ENCODE measurements around the gene PALM2AKAP2.
"Not testable (repeated sequence)": the region's sequence is repeated elsewhere in the genome, so short reads cannot be mapped to it uniquely, and the experiment has no call there.

PALM2AKAP2 gene

GRCh38 chr9:109811876-109812275, 31.9 kb downstream of the PALM2AKAP2 start:
- no peak for DNase-seq

- DNase-seq: no peak
These were observed 32.3 kb downstream of the PALM2AKAP2 start for GRCh38 chr9:109812331-109812730.

- DNase-seq: no peak
These were observed 32.9 kb downstream of the PALM2AKAP2 start for GRCh38 chr9:109812818-109813281.

GRCh38 chr9:109813303-109813702, 33.3 kb downstream of the PALM2AKAP2 start:
- no peak for DNase-seq

GRCh38 chr9:109813829-109814228, 33.8 kb downstream of the PALM2AKAP2 start:
- DNase-seq: no peak

- DNase-seq: no peak
These were observed 35.5 kb downstream of the PALM2AKAP2 start for GRCh38 chr9:109815366-109815947.

GRCh38 chr9:109816490-109816889, 36.5 kb downstream of the PALM2AKAP2 start:
- DNase-seq: no peak

GRCh38 chr9:109817146-109817845, 37.3 kb downstream of the PALM2AKAP2 start:
- no peak for DNase-seq

- DNase-seq: peak; percentile 71
These were observed 38.0 kb downstream of the PALM2AKAP2 start for GRCh38 chr9:109817846-109818472.

- DNase-seq: no peak
These were observed 41.7 kb downstream of the PALM2AKAP2 start for GRCh38 chr9:109821711-109822110.

GRCh38 chr9:109825383-109825782, 45.4 kb downstream of the PALM2AKAP2 start:
- DNase-seq: not testable (repeated sequence)

- no peak for DNase-seq
These were observed 46.6 kb downstream of the PALM2AKAP2 start for GRCh38 chr9:109826559-109826958.

- no peak for DNase-seq
These were observed 48.3 kb downstream of the PALM2AKAP2 start for GRCh38 chr9:109828254-109828653.

All from NCI-H526 treated with DMSO at 0.1 percent for 48 hours (cell line).